ENCODE results near the gene ARFRP1.
"Not testable (repeated sequence)": the region's sequence is repeated elsewhere in the genome, so short reads cannot be mapped to it uniquely, and the experiment has no call there.

ARFRP1 gene

DNA sequence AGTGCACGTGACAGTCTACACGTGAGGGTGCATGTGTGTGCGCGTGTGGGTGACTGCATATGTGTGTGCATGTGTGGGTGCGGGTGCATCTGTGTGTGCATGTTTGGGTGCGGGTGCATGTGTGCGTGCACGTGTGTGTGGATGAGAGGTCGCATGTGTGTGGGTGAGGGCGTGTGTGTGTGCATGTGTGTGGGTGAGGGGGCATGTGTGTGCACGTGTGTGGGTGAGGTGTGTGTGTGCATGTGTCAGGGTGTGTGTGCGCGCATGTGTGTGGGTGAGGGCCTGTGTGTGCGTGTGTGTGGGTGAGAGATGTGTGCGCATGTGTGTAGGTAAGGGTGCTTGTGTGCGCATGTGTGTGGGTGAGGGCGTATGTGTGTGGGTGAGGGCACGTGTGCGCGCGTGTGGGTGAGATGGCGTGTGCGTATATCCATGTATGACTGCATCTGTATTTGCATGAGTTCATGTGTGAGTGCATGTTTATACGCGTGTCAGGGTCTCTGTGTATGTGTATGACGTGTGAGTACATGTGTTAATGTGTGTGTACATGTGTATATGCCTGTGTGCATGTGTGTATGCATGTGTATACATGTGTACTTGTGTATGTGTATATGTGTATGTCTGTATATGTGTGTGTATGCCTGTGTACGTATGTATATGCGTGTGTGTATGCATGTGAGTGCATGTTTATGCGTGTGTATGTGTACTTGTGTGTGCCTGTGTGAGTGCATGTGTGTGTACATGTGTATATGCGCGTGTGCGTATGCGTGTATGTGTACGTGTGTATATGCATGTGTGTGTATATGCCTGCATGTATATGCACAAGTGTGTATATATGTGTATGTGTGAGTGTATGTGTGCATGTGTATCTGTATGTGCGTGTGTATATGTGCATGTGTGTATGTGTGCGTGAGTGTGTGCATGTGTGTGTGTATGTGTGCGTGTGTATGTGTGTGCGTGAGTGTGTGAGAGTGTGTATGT lies 24.6 kb upstream of the ARFRP1 start:
- Histone ChIP-seq H3K36me3 (ENCODE audit: insufficient read depth, low read length) (no peaks in the 10 kb centered on the region; the same call in 1 of the 2 replicates), H3K9me3 (ENCODE audit: control insufficient read depth, insufficient read depth, low read length) (no peaks in the 10 kb centered on the region), H3K4me1 (ENCODE audit: insufficient read depth, low read length) (no peaks in the 10 kb centered on the region; the same call in 1 of the 2 replicates), H3K9ac (ENCODE audit: low read depth, low read length) (no peak overlapping the region)

DNA sequence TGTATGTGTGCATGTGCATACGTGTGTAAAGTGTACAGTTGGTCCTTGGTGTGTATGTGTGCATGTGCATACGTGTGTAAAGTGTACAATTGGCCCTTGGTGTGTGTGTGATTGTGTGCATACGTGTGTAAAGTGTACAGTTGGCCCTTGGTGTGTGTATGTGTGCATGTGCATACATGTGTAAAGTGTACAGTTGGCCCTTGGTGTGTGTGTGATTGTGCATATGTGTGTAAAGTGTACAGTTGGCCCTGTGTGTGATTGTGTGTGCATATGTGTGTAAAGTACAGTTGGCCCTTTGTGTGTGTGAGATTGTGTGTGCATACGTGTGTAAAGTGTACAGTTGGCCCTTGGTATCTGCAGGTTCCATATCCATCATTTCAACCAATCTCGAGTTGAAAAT lies 23.6 kb upstream of the ARFRP1 start:
- H3K36me3 ChIP-seq (ENCODE audit: insufficient read depth, low read length) = no peaks in the 10 kb centered on the region; the same call in 1 of the 2 replicates
- no peak overlapping the region for H3K9ac ChIP-seq (ENCODE audit: low read depth, low read length)
- no peaks in the 10 kb centered on the region for H3K9me3 ChIP-seq (ENCODE audit: control insufficient read depth, insufficient read depth, low read length)
- H3K4me1 ChIP-seq (ENCODE audit: insufficient read depth, low read length) = no peaks in the 10 kb centered on the region

DNA sequence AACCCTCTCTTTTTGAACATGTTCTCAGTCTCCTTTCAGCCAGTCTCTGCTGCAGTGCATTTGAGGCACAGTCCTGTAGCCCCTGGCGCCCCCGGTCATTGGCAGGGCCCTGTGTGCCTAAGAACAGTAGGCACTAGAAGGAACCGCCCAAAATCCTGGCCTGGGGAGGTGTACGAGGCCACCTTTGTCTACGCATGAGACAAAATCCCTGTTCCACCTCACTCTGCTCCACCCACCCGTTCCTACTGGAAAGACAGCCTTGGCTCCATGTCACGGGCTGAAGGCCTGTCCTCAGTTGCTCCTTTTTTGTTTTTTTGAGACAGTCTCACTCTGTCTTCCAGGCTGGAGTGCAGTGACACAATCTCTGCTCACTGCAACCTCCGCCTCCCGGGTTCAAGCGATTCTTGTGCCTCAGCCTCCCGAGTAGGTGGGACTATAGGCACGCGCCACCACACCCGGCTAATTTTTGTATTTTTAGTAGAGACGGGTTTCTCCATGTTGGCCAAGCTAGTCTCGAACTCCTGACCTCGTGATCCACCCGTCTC lies 22.5 kb upstream of the ARFRP1 start:
- H3K9me3 ChIP-seq (ENCODE audit: control insufficient read depth, insufficient read depth, low read length); H3K36me3 ChIP-seq (ENCODE audit: insufficient read depth, low read length); H3K4me1 ChIP-seq (ENCODE audit: insufficient read depth, low read length); H3K9ac ChIP-seq (ENCODE audit: low read depth, low read length): not testable (repeated sequence)

DNA sequence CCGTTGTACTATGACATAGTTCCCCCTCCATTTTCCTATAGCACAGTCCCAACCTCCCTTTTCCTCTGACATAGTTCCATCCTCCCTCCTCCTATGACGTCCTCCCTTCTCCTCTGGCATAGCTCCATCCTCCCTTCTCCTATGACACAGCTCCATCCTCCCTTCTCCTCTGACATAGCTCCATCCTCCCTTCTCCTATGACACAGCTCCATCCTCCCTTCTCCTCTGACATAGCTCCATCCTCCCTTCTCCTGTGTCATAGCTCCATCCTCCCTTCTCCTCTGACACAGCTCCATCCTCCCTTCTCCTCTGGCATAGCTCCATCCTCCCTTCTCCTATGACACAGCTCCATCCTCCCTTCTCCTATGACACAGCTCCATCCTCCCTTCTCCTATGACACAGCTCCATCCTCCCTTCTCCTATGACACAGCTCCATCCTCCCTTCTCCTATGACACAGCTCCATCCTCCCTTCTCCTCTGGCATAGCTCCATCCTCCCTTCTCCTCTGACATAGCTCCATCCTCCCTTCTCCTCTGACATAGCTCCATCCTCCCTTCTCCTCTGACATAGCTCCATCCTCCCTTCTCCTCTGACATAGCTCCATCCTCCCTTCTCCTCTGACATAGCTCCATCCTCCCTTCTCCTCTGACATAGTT lies 15.3 kb upstream of the ARFRP1 start:
- not testable (repeated sequence) for H3K9ac ChIP-seq (ENCODE audit: low read depth, low read length); H3K4me1 ChIP-seq (ENCODE audit: insufficient read depth, low read length); H3K36me3 ChIP-seq (ENCODE audit: insufficient read depth, low read length); H3K9me3 ChIP-seq (ENCODE audit: control insufficient read depth, insufficient read depth, low read length)

DNA sequence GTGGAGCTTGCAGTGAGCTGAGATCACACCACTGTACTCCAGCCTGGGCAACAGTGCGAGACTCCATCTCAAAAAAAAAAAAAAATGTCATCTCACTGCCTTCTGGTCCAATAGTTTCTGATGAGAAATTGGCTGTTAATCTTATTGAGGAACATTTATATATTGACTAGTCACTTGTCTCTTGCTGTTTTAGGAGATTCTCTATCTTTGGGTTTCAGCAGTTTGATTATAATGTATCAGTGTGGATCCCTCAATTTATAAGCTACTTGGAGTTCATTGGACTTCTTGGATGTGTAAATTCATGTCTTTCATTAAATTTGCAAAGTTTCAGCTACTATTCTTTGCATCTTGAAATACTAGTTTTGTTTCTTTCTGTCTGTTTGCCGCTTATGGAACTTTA lies 11.2 kb upstream of the ARFRP1 start:
- no peak overlapping the region for H3K9ac ChIP-seq (ENCODE audit: low read depth, low read length)
- peaks cover 7% of the 10 kb centered on the region; the same call in 1 of the 2 replicates for H3K36me3 ChIP-seq (ENCODE audit: insufficient read depth, low read length)
- H3K4me1 ChIP-seq (ENCODE audit: insufficient read depth, low read length) = no peaks in the 10 kb centered on the region
- H3K9me3 ChIP-seq (ENCODE audit: control insufficient read depth, insufficient read depth, low read length) = no peaks in the 10 kb centered on the region

DNA sequence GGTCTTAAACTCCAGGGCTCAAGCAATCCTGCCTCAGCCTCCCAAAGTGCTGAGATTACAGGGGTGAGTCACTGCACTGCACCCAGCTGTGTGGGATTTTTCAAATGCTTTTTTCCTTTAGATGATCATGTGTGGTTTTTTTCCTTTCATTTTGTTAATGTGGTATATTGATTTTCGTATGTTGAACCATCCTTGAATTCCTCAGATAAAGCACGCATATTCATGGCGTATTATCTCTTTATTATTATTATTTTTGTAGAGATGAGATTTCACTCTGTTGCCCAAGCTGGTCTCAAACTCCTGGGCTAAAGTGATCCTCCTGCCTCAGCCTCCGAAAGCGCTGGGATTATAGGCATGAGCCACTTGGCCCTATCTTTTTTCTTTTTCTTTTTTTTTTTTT lies 7.1 kb upstream of the ARFRP1 start:
- Histone ChIP-seq H3K9me3 (ENCODE audit: control insufficient read depth, insufficient read depth, low read length) (no peaks in the 10 kb centered on the region), H3K9ac (ENCODE audit: low read depth, low read length) (no peak overlapping the region), H3K36me3 (ENCODE audit: insufficient read depth, low read length) (peaks cover 23% of the 10 kb centered on the region), H3K4me1 (ENCODE audit: insufficient read depth, low read length) (no peaks in the 10 kb centered on the region)

DNA sequence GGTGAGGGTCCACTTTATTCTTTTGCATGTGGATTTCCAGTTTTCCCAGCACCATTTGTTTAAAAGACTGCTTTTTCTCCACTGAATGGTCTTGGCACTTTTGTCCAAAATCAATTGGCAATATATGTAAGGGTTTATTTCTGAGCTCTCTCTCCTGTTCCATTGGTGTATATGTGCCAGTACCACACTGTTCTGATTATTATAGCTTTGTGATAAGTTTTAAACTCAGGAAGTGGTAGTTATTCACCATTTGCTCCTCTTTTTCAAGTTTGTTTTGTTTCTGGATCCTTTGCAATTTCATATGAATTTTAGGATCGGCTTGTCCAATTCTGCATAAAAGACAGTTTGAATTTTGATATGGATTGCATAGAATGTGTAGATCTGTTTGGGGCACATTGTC lies 4.4 kb upstream of the ARFRP1 start:
- Histone ChIP-seq H3K36me3 (ENCODE audit: insufficient read depth, low read length) (peaks cover 27% of the 10 kb centered on the region), H3K9me3 (ENCODE audit: control insufficient read depth, insufficient read depth, low read length) (no peaks in the 10 kb centered on the region), H3K4me1 (ENCODE audit: insufficient read depth, low read length) (no peaks in the 10 kb centered on the region), H3K9ac (ENCODE audit: low read depth, low read length) (no peak overlapping the region)

DNA sequence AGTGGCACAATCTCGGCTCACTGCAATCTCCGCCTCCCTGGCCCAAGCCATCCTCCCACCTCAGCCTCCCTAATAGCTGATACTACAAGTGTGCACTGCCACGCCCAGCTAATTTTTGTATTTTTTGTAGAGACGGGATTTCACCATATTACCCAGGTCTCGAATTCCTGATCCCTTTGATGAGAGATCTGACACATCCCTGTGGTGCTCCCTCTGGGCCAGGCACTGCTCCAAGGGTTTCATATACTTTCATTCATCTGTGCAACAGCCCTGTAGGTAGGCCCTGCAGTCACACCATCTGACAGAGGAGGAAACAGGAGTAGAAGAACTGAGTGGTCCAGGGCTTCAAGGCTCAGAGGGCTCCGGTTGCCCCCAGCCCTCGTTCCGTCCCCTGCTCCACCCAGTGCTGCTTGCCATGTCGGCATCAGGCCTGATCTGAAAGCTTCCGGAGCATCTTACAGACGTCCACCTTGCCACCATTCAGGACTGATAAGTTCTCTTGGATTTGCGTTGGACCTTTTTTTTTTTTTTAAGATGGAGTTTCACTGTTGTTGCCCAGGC lies 3.4 kb upstream of the ARFRP1 start:
- peaks cover 27% of the 10 kb centered on the region for H3K36me3 ChIP-seq (ENCODE audit: insufficient read depth, low read length)
- H3K9me3 ChIP-seq (ENCODE audit: control insufficient read depth, insufficient read depth, low read length) = no peaks in the 10 kb centered on the region
- H3K9ac ChIP-seq (ENCODE audit: low read depth, low read length) = no peak overlapping the region
- 0 out of 2 replicates have a peak, but pooled peaks cover 5% of the 10 kb centered on the region for H3K4me1 ChIP-seq (ENCODE audit: insufficient read depth, low read length)

DNA sequence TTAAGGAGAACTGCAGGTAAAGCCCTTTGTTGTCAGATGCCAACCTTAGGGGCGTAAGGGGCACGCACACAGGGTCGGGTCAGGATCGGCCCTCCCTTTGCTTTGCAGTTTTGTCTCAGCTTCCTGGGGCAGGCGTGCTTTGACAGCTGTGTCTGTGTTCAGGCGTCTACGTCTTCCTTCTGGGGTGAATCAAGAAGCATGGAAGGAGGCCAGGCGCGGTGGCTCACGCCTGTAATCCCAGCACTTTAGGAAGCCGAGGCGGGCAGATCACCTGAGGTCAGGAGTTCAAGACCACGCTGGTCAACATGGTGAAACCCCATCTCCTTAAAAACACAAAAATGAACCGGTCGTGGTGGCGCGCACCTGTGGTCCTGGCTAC lies 1.4 kb upstream of the ARFRP1 start:
- Histone ChIP-seq H3K9me3 (ENCODE audit: control insufficient read depth, insufficient read depth, low read length) (no peaks in the 10 kb centered on the region), H3K4me1 (ENCODE audit: insufficient read depth, low read length) (0 out of 2 replicates have a peak, but pooled peaks cover 5% of the 10 kb centered on the region), H3K9ac (ENCODE audit: low read depth, low read length) (no peak overlapping the region), H3K36me3 (ENCODE audit: insufficient read depth, low read length) (peaks cover 27% of the 10 kb centered on the region)

DNA sequence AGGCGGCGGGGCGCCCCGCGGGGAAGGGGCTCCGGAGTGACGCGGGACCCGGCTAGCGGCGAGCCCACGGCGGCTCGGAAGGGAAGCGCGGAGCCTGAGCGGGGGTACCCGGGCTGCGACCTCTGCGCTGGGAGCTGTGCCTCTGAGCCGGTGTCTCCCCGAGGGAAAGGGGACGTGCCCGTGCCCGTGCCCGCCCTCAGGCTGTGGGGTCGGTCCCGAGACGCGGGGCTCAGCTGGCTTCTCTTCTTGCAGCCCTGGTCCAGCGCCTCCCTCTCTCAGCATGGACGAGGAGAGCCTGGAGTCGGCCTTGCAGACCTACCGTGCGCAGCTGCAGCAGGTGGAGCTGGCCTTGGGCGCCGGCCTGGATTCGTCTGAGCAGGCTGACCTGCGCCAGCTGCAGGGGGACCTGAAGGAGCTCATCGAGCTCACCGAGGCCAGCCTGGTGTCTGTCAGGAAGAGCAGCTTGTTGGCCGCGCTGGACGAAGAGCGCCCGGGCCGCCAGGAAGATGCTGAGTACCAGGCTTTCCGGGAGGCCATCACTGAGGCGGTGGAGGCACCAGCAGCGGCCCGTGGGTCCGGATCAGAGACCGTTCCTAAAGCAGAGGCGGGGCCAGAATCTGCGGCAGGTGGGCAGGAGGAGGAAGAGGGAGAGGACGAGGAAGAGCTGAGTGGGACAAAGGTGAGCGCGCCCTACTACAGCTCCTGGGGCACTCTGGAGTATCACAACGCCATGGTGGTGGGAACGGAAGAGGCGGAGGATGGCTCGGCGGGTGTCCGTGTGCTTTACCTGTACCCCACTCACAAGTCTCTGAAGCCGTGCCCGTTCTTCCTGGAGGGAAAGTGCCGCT lies 749 bp upstream of the ARFRP1 start:
- Histone ChIP-seq H3K36me3 (ENCODE audit: insufficient read depth, low read length) (peaks cover 27% of the 10 kb centered on the region), H3K9ac (ENCODE audit: low read depth, low read length) (peak overlapping the region; percentile 80), H3K4me1 (ENCODE audit: insufficient read depth, low read length) (0 out of 2 replicates have a peak, but pooled peaks cover 5% of the 10 kb centered on the region), H3K9me3 (ENCODE audit: control insufficient read depth, insufficient read depth, low read length) (no peaks in the 10 kb centered on the region)

DNA sequence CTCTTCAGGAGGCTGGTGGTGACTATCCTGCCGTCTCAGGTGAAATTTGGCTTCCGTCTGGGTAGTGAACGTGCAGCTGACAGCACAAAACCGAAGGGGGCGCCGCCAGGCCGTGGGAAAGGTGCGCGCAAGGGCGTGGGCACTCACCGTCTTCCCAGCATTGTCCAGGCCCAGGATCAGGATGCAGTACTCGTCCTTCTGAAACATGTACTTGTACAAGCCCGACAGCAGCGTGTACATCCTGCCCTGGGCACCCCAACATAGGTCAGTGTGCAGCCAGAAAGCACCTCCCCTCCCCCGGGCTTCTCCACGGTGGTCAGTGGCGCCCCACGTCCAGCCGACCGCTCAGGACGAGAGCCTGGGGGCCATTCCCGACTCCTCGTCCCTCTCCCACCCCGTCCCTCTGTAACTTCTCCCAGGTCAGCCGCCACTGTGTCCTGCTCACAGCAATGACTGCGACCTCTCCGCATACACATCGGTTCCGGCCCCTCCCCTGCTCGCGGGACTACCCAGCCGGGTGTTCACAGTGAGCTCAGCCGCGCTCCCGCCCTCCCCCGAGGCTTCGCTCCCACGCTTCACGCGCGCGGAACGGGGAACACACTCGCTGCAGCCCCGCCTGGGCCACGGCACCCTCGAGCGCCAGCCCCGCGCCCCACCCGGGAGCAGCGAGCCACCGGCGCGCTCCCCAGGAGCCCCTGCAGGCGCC lies 771 bp downstream of the ARFRP1 start:
- H3K9ac ChIP-seq (ENCODE audit: low read depth, low read length) = peak overlapping the region; percentile 80
- 0 out of 2 replicates have a peak, but pooled peaks cover 5% of the 10 kb centered on the region for H3K4me1 ChIP-seq (ENCODE audit: insufficient read depth, low read length)
- H3K9me3 ChIP-seq (ENCODE audit: control insufficient read depth, insufficient read depth, low read length) = no peaks in the 10 kb centered on the region
- H3K36me3 ChIP-seq (ENCODE audit: insufficient read depth, low read length) = peaks cover 18% of the 10 kb centered on the region

DNA sequence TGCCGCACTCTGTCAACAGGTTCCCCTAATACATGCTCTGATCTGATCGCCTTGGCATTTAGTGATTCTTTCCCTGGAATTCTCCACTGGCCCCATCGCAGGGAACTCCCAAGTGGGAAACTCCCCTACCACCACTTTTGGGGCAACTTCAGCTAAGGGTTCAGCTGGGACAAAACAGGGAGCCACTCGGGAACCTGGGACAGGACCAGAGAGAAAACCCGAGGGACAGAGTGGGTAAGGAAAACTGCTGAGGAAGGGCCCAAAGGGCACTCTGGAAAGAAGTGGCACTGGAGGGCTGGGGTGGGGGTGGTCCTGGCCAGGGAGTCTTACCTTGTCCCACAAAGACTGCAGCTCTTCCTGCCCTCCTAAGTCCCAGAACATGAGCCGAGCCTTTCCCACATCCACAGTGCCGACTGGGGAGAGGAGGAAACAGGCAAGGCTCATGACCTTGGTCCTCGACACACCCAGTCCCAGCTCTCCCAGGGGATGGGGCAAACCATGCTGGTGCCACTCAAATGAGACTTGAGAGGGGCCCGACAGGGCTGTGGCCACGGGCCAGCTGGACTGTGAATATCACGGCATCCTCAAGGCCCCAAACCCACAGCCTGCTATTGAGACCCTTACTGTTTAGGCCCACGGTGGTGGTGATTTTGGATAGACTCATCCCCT lies 1.6 kb downstream of the ARFRP1 start:
- no peaks in the 10 kb centered on the region for H3K9me3 ChIP-seq (ENCODE audit: control insufficient read depth, insufficient read depth, low read length)
- peak overlapping the region; percentile 80; the same call in 1 of the 2 replicates for H3K9ac ChIP-seq (ENCODE audit: low read depth, low read length)
- peaks cover 14% of the 10 kb centered on the region for H3K36me3 ChIP-seq (ENCODE audit: insufficient read depth, low read length)

More for the DNA sequence above, 1.6 kb downstream of the ARFRP1 start:
- H3K4me1 ChIP-seq (ENCODE audit: insufficient read depth, low read length) = 0 out of 2 replicates have a peak, but pooled peaks cover 5% of the 10 kb centered on the region

Measured in ES-I3 (cell line).